HepG2 (cell line): ENCODE results near the gene MLF1. TPM values are rescaled to one million over a fixed set of nuclear protein-coding genes. Genes with fewer than 3 reads are reported as not detected.
A peak's percentile ranks its signal among the peaks of the same experiment; 100 is the strongest.

Source experiments
- ARNT ChIP-seq: fragments of 450-650 bp; IDR thresholded peaks from 2 replicates; pipeline ENCODE4 v1.6.1; 2017
- ATRX ChIP-seq: sonication (generic); formaldehyde crosslinking; IDR thresholded peaks from 2 replicates; pipeline ENCODE4 v1.4.0; 2020; ENCODE audit warnings: missing genetic modification reagents, borderline replicate concordance
- CBX2 ChIP-seq, 2 experiments: fragments of 200-600 bp in 1 of 2; sonication (generic); formaldehyde crosslinking in 1 of 2; IDR thresholded peaks; 2 replicates each; pipeline versions ENCODE4 v1.7.0 to v1.8.1; 2018 to 2022; ENCODE audit warnings: low read depth in 2 of 2, low read length in 1 of 2, mild to moderate bottlenecking in 1 of 2, missing genetic modification reagents in 1 of 2
- FOXP1 ChIP-seq, 2 experiments: fragments of 450-650 bp in 1 of 2; IDR thresholded peaks; 2 replicates each; pipeline ENCODE4 v1.6.1; 2017 to 2018; ENCODE audit warnings: antibody characterized with exemption in 1 of 2
- HOXA7 ChIP-seq: sonication (generic); formaldehyde crosslinking; IDR thresholded peaks from 2 replicates; pipeline ENCODE4 v1.8.1; 2022; ENCODE audit warnings: mild to moderate bottlenecking, missing genetic modification reagents, moderate library complexity
- MLX ChIP-seq: IDR thresholded peaks from 2 replicates; pipeline ENCODE4 v1.6.1; 2016
- NCOR1 ChIP-seq: fragments of 200-600 bp; sonication (generic); IDR thresholded peaks from 2 replicates; pipeline ENCODE4 v1.7.0; 2017; ENCODE audit warnings: antibody characterized with exemption, low read length, borderline replicate concordance
- NRL ChIP-seq: sonication (generic); formaldehyde crosslinking; IDR thresholded peaks from 2 replicates; pipeline ENCODE4 v1.5.0; 2020; ENCODE audit warnings: missing genetic modification reagents, mild to moderate bottlenecking, moderate library complexity, borderline replicate concordance
- PCBP2 ChIP-seq: fragments of 200-400 bp; formaldehyde crosslinking; optimal IDR thresholded peaks from 2 replicates; pipeline ENCODE3; 2018; ENCODE audit warnings: low read length, low read depth; ENCODE audit not compliant: poor library complexity, severe bottlenecking
- RBAK ChIP-seq: sonication (generic); formaldehyde crosslinking; IDR thresholded peaks from 2 replicates; pipeline ENCODE4 v1.5.1; 2020; ENCODE audit warnings: mild to moderate bottlenecking, missing genetic modification reagents
- RFXAP ChIP-seq: sonication (generic); formaldehyde crosslinking; IDR thresholded peaks from 2 replicates; pipeline ENCODE4 v1.4.0; 2020; ENCODE audit warnings: missing genetic modification reagents, borderline replicate concordance
- RXRA ChIP-seq: sonication (generic); formaldehyde crosslinking; IDR thresholded peaks from 2 replicates; pipeline ENCODE4 v1.5.1; 2020; ENCODE audit warnings: missing genetic modification reagents
- SIX1 ChIP-seq: sonication (generic); formaldehyde crosslinking; IDR thresholded peaks from 2 replicates; pipeline ENCODE4 v1.4.0; 2020; ENCODE audit warnings: missing genetic modification reagents, borderline replicate concordance
- SMARCC2 ChIP-seq: fragments of 450-650 bp; IDR thresholded peaks from 2 replicates; pipeline ENCODE4 v1.6.1; 2017; ENCODE audit warnings: antibody characterized with exemption, mild to moderate bottlenecking
- TEAD2 ChIP-seq: sonication (generic); formaldehyde crosslinking; IDR thresholded peaks from 2 replicates; pipeline ENCODE4 v1.9.0; 2021; ENCODE audit warnings: missing genetic modification reagents
- XRCC5 ChIP-seq: fragments of 200-400 bp; formaldehyde crosslinking; optimal IDR thresholded peaks from 2 replicates; pipeline ENCODE3; 2017; ENCODE audit warnings: mild to moderate bottlenecking, low read length
- ZFP37 ChIP-seq: sonication (generic); formaldehyde crosslinking; IDR thresholded peaks from 2 replicates; pipeline ENCODE4 v1.4.0; 2020; ENCODE audit warnings: missing genetic modification reagents, borderline replicate concordance
- ZNF33A ChIP-seq: sonication (generic); formaldehyde crosslinking; IDR thresholded peaks from 2 replicates; pipeline ENCODE4 v1.5.1; 2020; ENCODE audit warnings: missing genetic modification reagents, mild to moderate bottlenecking, moderate library complexity, borderline replicate concordance
- ZNF451 ChIP-seq: sonication (generic); formaldehyde crosslinking; IDR thresholded peaks from 2 replicates; pipeline ENCODE4 v1.5.0; 2020; ENCODE audit warnings: mild to moderate bottlenecking, missing genetic modification reagents
- ZNF597 ChIP-seq: sonication (generic); formaldehyde crosslinking; IDR thresholded peaks from 2 replicates; pipeline ENCODE4 v1.5.0; 2020; ENCODE audit warnings: missing genetic modification reagents
- ZNF644 ChIP-seq: IDR thresholded peaks from 2 replicates; pipeline ENCODE4 v1.6.1; 2016; ENCODE audit warnings: low read depth
- ZNF670 ChIP-seq: sonication (generic); formaldehyde crosslinking; IDR thresholded peaks from 2 replicates; pipeline ENCODE4 v1.8.0; 2022; ENCODE audit warnings: mild to moderate bottlenecking, missing genetic modification reagents, borderline replicate concordance
- ZNF746 ChIP-seq: sonication (generic); formaldehyde crosslinking; IDR thresholded peaks from 2 replicates; pipeline ENCODE4 v1.8.0; 2022; ENCODE audit warnings: mild to moderate bottlenecking, missing genetic modification reagents
- ZSCAN12 ChIP-seq: sonication (generic); formaldehyde crosslinking; IDR thresholded peaks from 2 replicates; pipeline ENCODE4 v1.9.0; 2021; ENCODE audit warnings: mild to moderate bottlenecking, missing genetic modification reagents
- polyA plus RNA-seq, 8 experiments: library from polyadenylated mRNA; depleted of rRNA in 3 of 8; stranded (reverse) in 7 of 8; unstranded in 1 of 8; fragments of >200 nt; fragmentation: Illumina TruSeq in 4 of 8; extraction: Trizol in 4 of 8; gene quantifications; 2 replicates each; pipeline versions ENCODE4 v1.2.1 to v1.2.3, GENCODE V29; 2011 to 2016; ENCODE audit warnings: low read depth in 4 of 8, missing spikeins in 1 of 8, mixed read lengths in 1 of 8; ENCODE audit not compliant: insufficient read depth in 1 of 8
- total RNA-seq, 5 experiments: library from RNA; depleted of rRNA; stranded (reverse); fragments of >200 nt; fragmentation: Illumina TruSeq; extraction: Trizol; gene quantifications; 2 replicates each; pipeline ENCODE4 v1.2.3, GENCODE V29; 2016; ENCODE audit warnings: low read depth in 1 of 5
- TF ChIP-seq, protein P1 (sequence below): sonication (generic); formaldehyde crosslinking; IDR thresholded peaks from 2 replicates; pipeline ENCODE4 v1.4.0; 2020; ENCODE audit warnings: mild to moderate bottlenecking, missing genetic modification reagents
- TF ChIP-seq, protein P2 (sequence below): sonication (generic); formaldehyde crosslinking; conservative IDR thresholded peaks from 2 replicates; pipeline ENCODE4 v1.4.0; 2020; ENCODE audit warnings: missing genetic modification reagents

Gene MLF1
- total and polyA plus RNA-seq, 2 of the 13 experiments (the other 11 are each of a cell fraction or from before 2014, with no cell fraction given) = 0.88 to 1.0 TPM

DNA sequence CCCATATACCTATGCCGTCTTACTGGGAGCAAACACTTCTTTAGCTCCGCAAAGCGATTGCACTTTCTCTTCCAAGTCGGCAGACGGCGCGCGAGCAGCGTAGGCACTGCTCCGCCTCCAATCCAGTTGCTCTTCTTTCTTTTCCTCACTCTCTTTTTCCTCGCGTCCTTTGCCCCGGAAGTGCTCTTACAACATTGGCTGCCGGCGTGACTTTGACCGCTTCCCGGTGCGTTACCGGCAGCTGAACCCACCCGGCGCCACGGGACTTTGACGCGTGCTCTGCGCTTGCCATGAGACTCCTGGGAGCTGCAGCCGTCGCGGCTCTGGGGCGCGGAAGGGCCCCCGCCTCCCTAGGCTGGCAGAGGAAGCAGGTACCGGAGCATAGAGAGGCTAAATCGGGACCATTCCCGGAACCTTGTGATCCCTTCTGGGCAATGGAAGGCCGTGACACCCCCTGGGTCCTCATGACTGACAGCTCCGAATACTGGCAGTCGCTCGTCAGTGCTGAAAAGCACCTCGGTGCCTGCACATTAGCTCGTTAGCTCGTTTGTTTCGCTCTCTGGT, 73.4 kb downstream of the MLF1 start, which contains the start of gene GFM1 (continued):
- TF ChIP-seq, protein P1, sequence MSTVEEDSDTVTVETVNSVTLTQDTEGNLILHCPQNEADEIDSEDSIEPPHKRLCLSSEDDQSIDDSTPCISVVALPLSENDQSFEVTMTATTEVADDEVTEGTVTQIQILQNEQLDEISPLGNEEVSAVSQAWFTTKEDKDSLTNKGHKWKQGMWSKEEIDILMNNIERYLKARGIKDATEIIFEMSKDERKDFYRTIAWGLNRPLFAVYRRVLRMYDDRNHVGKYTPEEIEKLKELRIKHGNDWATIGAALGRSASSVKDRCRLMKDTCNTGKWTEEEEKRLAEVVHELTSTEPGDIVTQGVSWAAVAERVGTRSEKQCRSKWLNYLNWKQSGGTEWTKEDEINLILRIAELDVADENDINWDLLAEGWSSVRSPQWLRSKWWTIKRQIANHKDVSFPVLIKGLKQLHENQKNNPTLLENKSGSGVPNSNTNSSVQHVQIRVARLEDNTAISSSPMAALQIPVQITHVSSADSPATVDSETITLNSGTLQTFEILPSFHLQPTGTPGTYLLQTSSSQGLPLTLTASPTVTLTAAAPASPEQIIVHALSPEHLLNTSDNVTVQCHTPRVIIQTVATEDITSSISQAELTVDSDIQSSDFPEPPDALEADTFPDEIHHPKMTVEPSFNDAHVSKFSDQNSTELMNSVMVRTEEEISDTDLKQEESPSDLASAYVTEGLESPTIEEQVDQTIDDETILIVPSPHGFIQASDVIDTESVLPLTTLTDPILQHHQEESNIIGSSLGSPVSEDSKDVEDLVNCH (CRISPR knock-in tag) = no peak
- no peak for TF ChIP-seq HOXA7
- TF ChIP-seq ZNF670 (CRISPR knock-in tag) = no peak
- no peak for TF ChIP-seq ZNF746 (CRISPR knock-in tag)
- 0 out of 2 replicates have a peak, but pooled peaks have one; percentile 40 for TF ChIP-seq MLX (CRISPR knock-in tag)
- TF ChIP-seq NRL (CRISPR knock-in tag) = peak; percentile 95; the same call in 1 of the 2 replicates
- 0 out of 2 replicates have a peak, but pooled peaks have one; percentile 30 for TF ChIP-seq ZNF33A (CRISPR knock-in tag)
- TF ChIP-seq ZNF644 (CRISPR knock-in tag) = peak; percentile 64
- no peak for TF ChIP-seq TEAD2 (CRISPR knock-in tag)
- TF ChIP-seq, protein P2, sequence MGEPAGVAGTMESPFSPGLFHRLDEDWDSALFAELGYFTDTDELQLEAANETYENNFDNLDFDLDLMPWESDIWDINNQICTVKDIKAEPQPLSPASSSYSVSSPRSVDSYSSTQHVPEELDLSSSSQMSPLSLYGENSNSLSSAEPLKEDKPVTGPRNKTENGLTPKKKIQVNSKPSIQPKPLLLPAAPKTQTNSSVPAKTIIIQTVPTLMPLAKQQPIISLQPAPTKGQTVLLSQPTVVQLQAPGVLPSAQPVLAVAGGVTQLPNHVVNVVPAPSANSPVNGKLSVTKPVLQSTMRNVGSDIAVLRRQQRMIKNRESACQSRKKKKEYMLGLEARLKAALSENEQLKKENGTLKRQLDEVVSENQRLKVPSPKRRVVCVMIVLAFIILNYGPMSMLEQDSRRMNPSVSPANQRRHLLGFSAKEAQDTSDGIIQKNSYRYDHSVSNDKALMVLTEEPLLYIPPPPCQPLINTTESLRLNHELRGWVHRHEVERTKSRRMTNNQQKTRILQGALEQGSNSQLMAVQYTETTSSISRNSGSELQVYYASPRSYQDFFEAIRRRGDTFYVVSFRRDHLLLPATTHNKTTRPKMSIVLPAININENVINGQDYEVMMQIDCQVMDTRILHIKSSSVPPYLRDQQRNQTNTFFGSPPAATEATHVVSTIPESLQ (CRISPR knock-in tag) = no peak
- no peak for TF ChIP-seq ZFP37 (CRISPR knock-in tag)
- TF ChIP-seq SIX1 = no peak
- peak; percentile 30; the same call in 1 of the 2 replicates for TF ChIP-seq RBAK (CRISPR knock-in tag)
- peak; percentile 83; the same call in 1 of the 2 replicates for TF ChIP-seq RFXAP (CRISPR knock-in tag)
- peak; percentile 72; the same call in 1 of the 2 replicates for TF ChIP-seq NCOR1
- peak; percentile 84 for TF ChIP-seq RXRA (CRISPR knock-in tag)
- TF ChIP-seq FOXP1 (IDR thresholded peaks at IDR 0.05) = no peak
- peak; percentile 25; the same call in 1 of the 2 replicates for TF ChIP-seq FOXP1 (CRISPR knock-in tag; IDR thresholded peaks at IDR 0.05)
- TF ChIP-seq PCBP2 = no peak
- TF ChIP-seq ZSCAN12 (CRISPR knock-in tag) = no peak
- no peak for TF ChIP-seq CBX2 (IDR thresholded peaks at IDR 0.05; ENCODE audit: low read depth, low read length)
- TF ChIP-seq CBX2 (CRISPR knock-in tag; IDR thresholded peaks at IDR 0.05; ENCODE audit: low read depth) = no peak
- no peak for TF ChIP-seq ARNT
- TF ChIP-seq ZNF451 (CRISPR knock-in tag) = no peak
- peak; percentile 89 for TF ChIP-seq XRCC5
- no peak for TF ChIP-seq ZNF597 (CRISPR knock-in tag)
- no peak for TF ChIP-seq ATRX (CRISPR knock-in tag)
- TF ChIP-seq SMARCC2 = no peak
